Measurements from ENCODE around the gene ERCC3. TPM values are rescaled to one million over a fixed set of nuclear protein-coding genes. Genes with fewer than 3 reads are reported as not detected.

The ERCC3 gene
- total and polyA plus RNA-seq, 2 of the 13 experiments (the other 11 are each of a cell fraction or from before 2014, with no cell fraction given), result 49.7 to 64.6 TPM

GRCh38 chr2:127280693-127281092 is 13.3 kb downstream of the ERCC3 start:
- no peak overlapping the region for H3K4me2 ChIP-seq (ENCODE audit: low read depth, low read length)
- no peak overlapping the region for H3K4me3 ChIP-seq (replicated peaks in 1 of 3; ENCODE audit: insufficient read depth in 1 of 3, low read depth in 2 of 3, low read length in 3 of 3)
- no peak overlapping the region for H2AFZ ChIP-seq (ENCODE audit: low read length)
- H3K36me3 ChIP-seq (replicated peaks in 1 of 2; ENCODE audit: control insufficient read depth in 1 of 2, insufficient read depth in 2 of 2, low read length in 2 of 2), result peaks cover 45 to 95% of the 10 kb centered on the region in 2 experiments
- peaks cover 13% of the 10 kb centered on the region for H3K79me2 ChIP-seq (ENCODE audit: insufficient read depth, low read length)
- H3K9me3 ChIP-seq (ENCODE audit: low read length), result no peaks in the 10 kb centered on the region
- no peak overlapping the region for H3K27ac ChIP-seq (ENCODE audit: extremely low read length, insufficient read depth, low read length)
- FAIRE-seq (no peak), ATAC-seq (no peak), DNase-seq (ENCODE audit: low spot score) (no peak)
- H3K27me3 ChIP-seq (ENCODE audit: control insufficient read depth in 1 of 2, insufficient read depth in 2 of 2, low read length in 2 of 2), result no peaks in the 10 kb centered on the region
- intact Hi-C loops (cut with micrococcal nuclease; ENCODE audit: unreplicated experiment) (no loop called here), in situ Hi-C loops (cut with HindIII; ENCODE audit: extremely low pct_ligation_motif_present, low pct_unique_long_range_greater_than_20kb) (no loop called here)
- no peak for TF ChIP-seq MXD1 (CRISPR knock-in tag; IDR thresholded peaks at IDR 0.05)
- H4K20me1 ChIP-seq (ENCODE audit: insufficient read depth, low read length), result no peaks in the 10 kb centered on the region
- no peaks in the 10 kb centered on the region for H3K4me1 ChIP-seq (ENCODE audit: insufficient read depth, low read length)
- no peak overlapping the region for H3K9ac ChIP-seq (ENCODE audit: insufficient read depth, low read depth, low read length)
- ChIA-PET CTCF (ENCODE audit: low intra/inter-chr PET ratio, low total read pairs) (no interaction called here), POLR2A (interaction anchor here (3.8 kb wide), 1 partner anchor 13 kb away, joined by 15 read pairs; the partner anchor contains the start of gene ERCC3)
- BruUV-seq (replicated peaks), result no TSS peak
- 95% methylated on average over 2 of the region's 2 CpGs for WGBS (ENCODE audit: low lambda C conversion rate)

- H3K27me3 ChIP-seq (ENCODE audit: control insufficient read depth in 1 of 2, insufficient read depth in 2 of 2, low read length in 2 of 2), result no peaks in the 10 kb centered on the region
- H3K4me3 ChIP-seq (replicated peaks in 1 of 3; ENCODE audit: insufficient read depth in 1 of 3, low read depth in 2 of 3, low read length in 3 of 3), result no peak overlapping the region
- in situ Hi-C loops (cut with HindIII; ENCODE audit: extremely low pct_ligation_motif_present, low pct_unique_long_range_greater_than_20kb) (no loop called here), intact Hi-C loops (cut with micrococcal nuclease; ENCODE audit: unreplicated experiment) (no loop called here)
- no peak overlapping the region for H3K27ac ChIP-seq (ENCODE audit: extremely low read length, insufficient read depth, low read length)
- no peaks in the 10 kb centered on the region for H3K9me3 ChIP-seq (ENCODE audit: low read length)
- H3K9ac ChIP-seq (ENCODE audit: insufficient read depth, low read depth, low read length), result no peak overlapping the region
- H4K20me1 ChIP-seq (ENCODE audit: insufficient read depth, low read length), result no peaks in the 10 kb centered on the region
- BruUV-seq (replicated peaks), result no TSS peak
- H3K4me2 ChIP-seq (ENCODE audit: low read depth, low read length), result no peak overlapping the region
- peaks cover 45 to 97% of the 10 kb centered on the region in 2 experiments for H3K36me3 ChIP-seq (replicated peaks in 1 of 2; ENCODE audit: control insufficient read depth in 1 of 2, insufficient read depth in 2 of 2, low read length in 2 of 2)
- ATAC-seq (no peak), DNase-seq (ENCODE audit: low spot score) (no peak), FAIRE-seq (no peak)
- CTCF ChIA-PET (ENCODE audit: low intra/inter-chr PET ratio, low total read pairs), result no interaction called here
- POLR2A ChIA-PET, result interaction anchor here (3.8 kb wide), 1 partner anchor 14 kb away, joined by 15 read pairs; the partner anchor contains the start of gene ERCC3
- no peaks in the 10 kb centered on the region for H3K4me1 ChIP-seq (ENCODE audit: insufficient read depth, low read length)
- H3K79me2 ChIP-seq (ENCODE audit: insufficient read depth, low read length), result peaks cover 13% of the 10 kb centered on the region
- no peak overlapping the region for H2AFZ ChIP-seq (ENCODE audit: low read length)
- WGBS (ENCODE audit: low lambda C conversion rate), result 97% methylated on average over 5 of the region's 5 CpGs
- TF ChIP-seq PCBP1 (IDR thresholded peaks at IDR 0.05; ENCODE audit: borderline replicate concordance, low read depth, low read length) (no peak), ZNF557 (CRISPR knock-in tag; IDR thresholded peaks at IDR 0.05) (no peak), MAFF (IDR thresholded peaks at IDR 0.05; ENCODE audit: low read depth, low read length) (peak; percentile 79), ZBTB2 (CRISPR knock-in tag; IDR thresholded peaks at IDR 0.05; ENCODE audit: low read depth) (no peak), EED (CRISPR knock-in tag; IDR thresholded peaks at IDR 0.05) (no peak), DBP (CRISPR knock-in tag; IDR thresholded peaks at IDR 0.05; ENCODE audit: not compliant biosample characterization) (no peak), PCBP2 (optimal IDR thresholded peaks at IDR 0.05; ENCODE audit: low read depth, low read length, poor library complexity, severe bottlenecking) (no peak), MAFK (conservative IDR thresholded peaks at IDR 0.05 in 1 of 2, IDR thresholded peaks at IDR 0.05 in 1 of 2; ENCODE audit: low read length in 2 of 2) (peak; percentile 75 to 88), ARID2 (CRISPR knock-in tag; IDR thresholded peaks at IDR 0.05; ENCODE audit: borderline replicate concordance) (no peak), GATAD2A (CRISPR knock-in tag; IDR thresholded peaks at IDR 0.05) (no peak), TFE3 (CRISPR knock-in tag; IDR thresholded peaks at IDR 0.05) (no peak)
These were observed 14.2 kb downstream of the ERCC3 start for GRCh38 chr2:127279781-127280180.
